Measurements from ENCODE around the gene PDE11A.

DNA sequence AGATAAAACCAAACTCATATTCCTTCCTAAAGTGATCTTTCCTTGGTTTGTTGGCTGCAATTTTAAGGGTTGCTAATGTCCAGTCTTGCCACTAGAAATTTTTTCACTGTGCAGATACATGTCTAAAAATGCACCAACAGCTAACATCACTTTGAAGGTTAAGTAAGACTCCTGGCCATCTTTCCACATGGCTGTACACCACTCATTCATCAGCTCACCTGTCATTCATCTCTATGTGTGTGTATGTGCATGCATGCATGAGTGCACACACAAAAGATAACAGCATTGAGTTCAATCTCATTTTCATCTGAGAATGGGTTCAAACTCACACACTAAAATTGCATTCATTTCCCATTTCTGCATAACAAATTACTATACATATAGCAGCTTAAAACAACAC, 203.8 kb downstream of the PDE11A start:
- TF ChIP-seq, protein P1, sequence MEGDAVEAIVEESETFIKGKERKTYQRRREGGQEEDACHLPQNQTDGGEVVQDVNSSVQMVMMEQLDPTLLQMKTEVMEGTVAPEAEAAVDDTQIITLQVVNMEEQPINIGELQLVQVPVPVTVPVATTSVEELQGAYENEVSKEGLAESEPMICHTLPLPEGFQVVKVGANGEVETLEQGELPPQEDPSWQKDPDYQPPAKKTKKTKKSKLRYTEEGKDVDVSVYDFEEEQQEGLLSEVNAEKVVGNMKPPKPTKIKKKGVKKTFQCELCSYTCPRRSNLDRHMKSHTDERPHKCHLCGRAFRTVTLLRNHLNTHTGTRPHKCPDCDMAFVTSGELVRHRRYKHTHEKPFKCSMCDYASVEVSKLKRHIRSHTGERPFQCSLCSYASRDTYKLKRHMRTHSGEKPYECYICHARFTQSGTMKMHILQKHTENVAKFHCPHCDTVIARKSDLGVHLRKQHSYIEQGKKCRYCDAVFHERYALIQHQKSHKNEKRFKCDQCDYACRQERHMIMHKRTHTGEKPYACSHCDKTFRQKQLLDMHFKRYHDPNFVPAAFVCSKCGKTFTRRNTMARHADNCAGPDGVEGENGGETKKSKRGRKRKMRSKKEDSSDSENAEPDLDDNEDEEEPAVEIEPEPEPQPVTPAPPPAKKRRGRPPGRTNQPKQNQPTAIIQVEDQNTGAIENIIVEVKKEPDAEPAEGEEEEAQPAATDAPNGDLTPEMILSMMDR (IDR thresholded peaks at IDR 0.05), result no peak
- no peak for TF ChIP-seq EP300 (IDR thresholded peaks at IDR 0.05; ENCODE audit: low read depth)

Measured in transverse colon (tissue), 3 donors.